Tibial nerve (tissue), 4 donors: ENCODE measurements around the gene STK31. TPM values are rescaled to one million over a fixed set of nuclear protein-coding genes. Genes with fewer than 3 reads are reported as not detected.
"Not testable (repeated sequence)": the region's sequence is repeated elsewhere in the genome, so short reads cannot be mapped to it uniquely, and the experiment has no call there.

Experiments used
- DNase-seq, 2 donors: peaks; one replicate each; pipeline ENCODE4 v3.0.0-alpha.2; 2019; ENCODE audit warnings: low spot score in 2 of 2
- H3K27ac ChIP-seq, 4 donors: fragments of 200-600 bp; sonication (generic) in 3 of 4; one replicate each; pipeline ENCODE4 v1.5.1; 2017 to 2019; ENCODE audit warnings: mild to moderate bottlenecking in 1 of 4
- H3K27me3 ChIP-seq, 2 donors: fragments of 200-600 bp; sonication (generic) in 1 of 2; one replicate each; pipeline versions ENCODE4 v1.5.1 to v1.6.0; 2017 to 2019
- H3K36me3 ChIP-seq, 3 donors: fragments of 200-600 bp; sonication (generic); one replicate each; pipeline ENCODE4 v1.5.1; 2018 to 2019
- H3K4me1 ChIP-seq, 4 donors: fragments of 200-600 bp; sonication (generic) in 3 of 4; one replicate each; pipeline ENCODE4 v1.5.1; 2017 to 2019
- H3K4me3 ChIP-seq, 4 donors: fragments of 200-600 bp; sonication (generic) in 3 of 4; one replicate each; pipeline ENCODE4 v1.5.1; 2017 to 2019; ENCODE audit warnings: mild to moderate bottlenecking in 1 of 4, moderate library complexity in 1 of 4
- H3K9me3 ChIP-seq, 4 donors: fragments of 200-600 bp; sonication (generic) in 3 of 4; one replicate each; pipeline ENCODE4 v1.5.1; 2017 to 2019
- CTCF ChIP-seq, 5 experiments: fragments of 200-600 bp in 3 of 5; fragments of 450-650 bp in 2 of 5; sonication (generic) in 3 of 5; IDR thresholded peaks; one replicate each; pipeline ENCODE4 v1.5.1; 2016 to 2019; ENCODE audit warnings: antibody characterized with exemption in 5 of 5, mild to moderate bottlenecking in 3 of 5, moderate library complexity in 2 of 5
- EP300 ChIP-seq, 2 donors: sonication (generic); formaldehyde crosslinking; IDR thresholded peaks; one replicate each; pipeline ENCODE4 v1.6.1; 2017; ENCODE audit warnings: antibody characterized with exemption in 2 of 2, mild to moderate bottlenecking in 1 of 2
- POLR2A ChIP-seq, 2 donors: fragments of 450-650 bp; IDR thresholded peaks; one replicate each; pipeline ENCODE4 v1.6.1; 2017; ENCODE audit warnings: antibody characterized with exemption in 2 of 2, mild to moderate bottlenecking in 2 of 2, moderate library complexity in 2 of 2
- WGBS, 2 donors: methylation state at CpG; one replicate each; pipeline ENCODE4 v1.1.5; 2018; 5-methylcytosine and 5-hydroxymethylcytosine counted together
- total RNA-seq, 4 donors: library from RNA; depleted of rRNA; stranded (reverse); fragments of >200 nt; gene quantifications; one replicate each; pipeline ENCODE4 v1.1.0, GENCODE V29; 2016

STK31 gene
- total RNA-seq, 4 donors from 2014 or later: 0.84 to 2.8 (median 1.1) TPM

GRCh38 chr7:23759671-23760391 is 49.8 kb downstream of the STK31 start:
- no peak for DNase-seq
- Histone ChIP-seq H3K4me1 (no peaks in the 10 kb centered on the region), H3K27ac (no peak overlapping the region), H3K36me3 (peaks cover 0 to 5% (median 0%) of the 10 kb centered on the region in 3 donors), H3K4me3 (no peak overlapping the region), H3K9me3 (peaks cover 0 to 8% (median 0%) of the 10 kb centered on the region in 4 donors), H3K27me3 (no peaks in the 10 kb centered on the region)
- TF ChIP-seq POLR2A (IDR thresholded peaks at IDR 0.05): no peak
- TF ChIP-seq EP300 (IDR thresholded peaks at IDR 0.05): no peak
- no peak for TF ChIP-seq CTCF (IDR thresholded peaks at IDR 0.05)

- TF ChIP-seq EP300 (IDR thresholded peaks at IDR 0.05) (no peak), CTCF (IDR thresholded peaks at IDR 0.05) (no peak), POLR2A (IDR thresholded peaks at IDR 0.05) (no peak)
- H3K36me3 ChIP-seq: no peaks in the 10 kb centered on the region
- 67 to 73% methylated on average over 3 of the region's 3 CpGs for WGBS, 2 donors
- H3K4me3 ChIP-seq: no peak overlapping the region
- H3K9me3 ChIP-seq: no peaks in the 10 kb centered on the region
- no peak for DNase-seq
- H3K27me3 ChIP-seq: no peaks in the 10 kb centered on the region
- H3K27ac ChIP-seq: no peak overlapping the region
- H3K4me1 ChIP-seq: no peaks in the 10 kb centered on the region
These were observed 55.9 kb downstream of the STK31 start for GRCh38 chr7:23765943-23766342.

- DNase-seq: no peak
- Histone ChIP-seq H3K4me1 (no peaks in the 10 kb centered on the region), H3K4me3 (no peak overlapping the region), H3K9me3 (no peaks in the 10 kb centered on the region), H3K27ac (no peak overlapping the region), H3K27me3 (no peaks in the 10 kb centered on the region), H3K36me3 (no peaks in the 10 kb centered on the region)
- TF ChIP-seq POLR2A (IDR thresholded peaks at IDR 0.05) (no peak), EP300 (IDR thresholded peaks at IDR 0.05) (no peak), CTCF (IDR thresholded peaks at IDR 0.05) (no peak)
These were observed 57.5 kb downstream of the STK31 start for GRCh38 chr7:23767514-23767913.

GRCh38 chr7:23768022-23768421 is 58.0 kb downstream of the STK31 start:
- no peaks in the 10 kb centered on the region for H3K4me1 ChIP-seq
- H3K27ac ChIP-seq: no peak overlapping the region
- no peaks in the 10 kb centered on the region for H3K27me3 ChIP-seq
- H3K4me3 ChIP-seq: no peak overlapping the region
- H3K9me3 ChIP-seq: no peaks in the 10 kb centered on the region
- H3K36me3 ChIP-seq: no peaks in the 10 kb centered on the region
- no peak for DNase-seq
- TF ChIP-seq EP300 (IDR thresholded peaks at IDR 0.05) (no peak), CTCF (IDR thresholded peaks at IDR 0.05) (no peak), POLR2A (IDR thresholded peaks at IDR 0.05) (no peak)
- 87 to 95% methylated on average over 3 of the region's 3 CpGs for WGBS, 2 donors

- peaks cover 0 to 19% (median 3%) of the 10 kb centered on the region in 4 donors for H3K9me3 ChIP-seq
- not testable (repeated sequence) for H3K27me3 ChIP-seq, H3K4me3 ChIP-seq, DNase-seq, H3K27ac ChIP-seq, H3K4me1 ChIP-seq, H3K36me3 ChIP-seq
- 82 to 86% methylated on average over 4 to 7 of the region's 7 CpGs for WGBS, 2 donors
These were observed 69.3 kb downstream of the STK31 start for GRCh38 chr7:23779185-23779800.
